HG03097 (cell line): ENCODE data around the gene CYTL1.

ENCODE experiments used
- ATAC-seq: cut with Tn5 transposase; IDR thresholded peaks from one replicate; pipeline ENCODE4 v1.9.1; 2021; ENCODE audit not compliant: unreplicated experiment, low FRiP score

CYTL1 gene

GRCh38 chr4:4979971-4980370 is 39.3 kb downstream of the CYTL1 start:
- ATAC-seq: no peak

DNA sequence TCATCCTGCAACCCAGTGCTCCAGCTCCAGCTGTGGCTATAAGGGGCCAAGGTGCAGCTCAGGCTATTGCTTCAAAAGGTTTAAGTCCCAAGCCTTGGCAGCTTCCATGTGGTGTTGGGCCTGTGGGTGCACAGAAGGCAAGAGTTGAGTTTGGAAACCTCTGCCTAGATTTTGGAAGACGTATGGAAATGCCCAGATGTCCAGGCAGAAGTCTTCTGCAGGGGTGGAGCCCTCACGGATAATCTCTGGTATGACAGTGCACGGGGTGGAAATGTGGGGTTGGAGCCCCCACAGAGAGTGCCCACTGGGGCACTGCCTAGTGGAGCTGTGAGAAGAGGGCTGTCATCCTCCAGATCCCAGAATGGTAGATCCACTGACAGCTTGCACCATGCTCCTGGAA is 44.5 kb downstream of the CYTL1 start:
- no peak for ATAC-seq

- ATAC-seq: no peak
These were observed 47.5 kb downstream of the CYTL1 start for GRCh38 chr4:4971796-4972195.

- no peak for ATAC-seq
These were observed 50.0 kb downstream of the CYTL1 start for GRCh38 chr4:4969298-4969697.

GRCh38 chr4:4968161-4968725 is 51.0 kb downstream of the CYTL1 start:
- ATAC-seq: no peak
